ENCODE measurements around the gene BCL2A1.

The BCL2A1 gene

DNA sequence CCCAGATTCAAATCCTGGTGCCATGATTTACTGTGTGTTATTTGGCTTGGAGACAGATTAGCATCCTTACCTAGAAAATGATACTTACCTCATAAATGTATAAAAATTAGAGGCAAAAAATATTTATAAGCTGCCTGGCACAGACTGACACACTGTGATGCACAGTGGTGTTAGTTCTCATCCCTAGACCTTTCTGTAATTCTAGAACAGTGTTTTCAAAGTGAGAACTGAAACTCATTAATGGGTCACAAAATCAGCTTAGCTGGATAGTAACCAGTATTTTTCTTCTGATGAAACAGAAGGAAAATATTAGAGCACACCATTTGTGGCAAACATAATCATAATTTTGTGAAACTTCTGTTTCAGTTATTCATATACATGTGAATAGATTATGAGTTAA, 56.3 kb downstream of the BCL2A1 start:
- H3K4me3 ChIP-seq (ENCODE audit: severe bottlenecking): no peak overlapping the region
- no peak for ATAC-seq (ENCODE audit: low read depth)
- H3K9me3 ChIP-seq (ENCODE audit: severe bottlenecking): peaks cover 41% of the 10 kb centered on the region
- DNase-seq (ENCODE audit: low spot score): no peak
- peaks cover 17% of the 10 kb centered on the region for H3K36me3 ChIP-seq (ENCODE audit: low read depth)
- no peaks in the 10 kb centered on the region for H3K4me1 ChIP-seq (ENCODE audit: insufficient read depth, poor library complexity, severe bottlenecking)
- H3K27ac ChIP-seq (ENCODE audit: poor library complexity, severe bottlenecking): no peak overlapping the region
- TF ChIP-seq, protein P1, sequence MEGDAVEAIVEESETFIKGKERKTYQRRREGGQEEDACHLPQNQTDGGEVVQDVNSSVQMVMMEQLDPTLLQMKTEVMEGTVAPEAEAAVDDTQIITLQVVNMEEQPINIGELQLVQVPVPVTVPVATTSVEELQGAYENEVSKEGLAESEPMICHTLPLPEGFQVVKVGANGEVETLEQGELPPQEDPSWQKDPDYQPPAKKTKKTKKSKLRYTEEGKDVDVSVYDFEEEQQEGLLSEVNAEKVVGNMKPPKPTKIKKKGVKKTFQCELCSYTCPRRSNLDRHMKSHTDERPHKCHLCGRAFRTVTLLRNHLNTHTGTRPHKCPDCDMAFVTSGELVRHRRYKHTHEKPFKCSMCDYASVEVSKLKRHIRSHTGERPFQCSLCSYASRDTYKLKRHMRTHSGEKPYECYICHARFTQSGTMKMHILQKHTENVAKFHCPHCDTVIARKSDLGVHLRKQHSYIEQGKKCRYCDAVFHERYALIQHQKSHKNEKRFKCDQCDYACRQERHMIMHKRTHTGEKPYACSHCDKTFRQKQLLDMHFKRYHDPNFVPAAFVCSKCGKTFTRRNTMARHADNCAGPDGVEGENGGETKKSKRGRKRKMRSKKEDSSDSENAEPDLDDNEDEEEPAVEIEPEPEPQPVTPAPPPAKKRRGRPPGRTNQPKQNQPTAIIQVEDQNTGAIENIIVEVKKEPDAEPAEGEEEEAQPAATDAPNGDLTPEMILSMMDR (IDR thresholded peaks at IDR 0.05; ENCODE audit: poor library complexity, severe bottlenecking): no peak
- no peaks in the 10 kb centered on the region for H3K27me3 ChIP-seq (ENCODE audit: insufficient read depth, poor library complexity, severe bottlenecking)
